Erythroblast (primary cell): ENCODE measurements around the gene SLC22A4.

Source experiments
- GATA1 ChIP-seq: IDR thresholded peaks from 2 replicates; pipeline ENCODE4 v1.6.1; 2011; ENCODE audit warnings: low read depth, mild to moderate bottlenecking, control low read depth, low read length, moderate library complexity
- POLR2A ChIP-seq: IDR thresholded peaks from 2 replicates; pipeline ENCODE4 v1.6.1; 2011; ENCODE audit warnings: mild to moderate bottlenecking, low read length

GRCh38 chr5:132319975-132320374 is 25.8 kb downstream of the SLC22A4 start:
- TF ChIP-seq POLR2A (no peak), GATA1 (no peak)
